GM12865 (cell line): ENCODE data around the gene KIF2A.

ENCODE experiments used
- DNase-seq: peaks from one replicate; pipeline ENCODE4 v3.0.0; 2010; ENCODE audit warnings: low read depth
- H3K4me3 ChIP-seq: 2 replicates; pipeline ENCODE4 v1.5.1; 2011; ENCODE audit warnings: mild to moderate bottlenecking, low read depth, low read length, control low read depth
- CTCF ChIP-seq: IDR thresholded peaks from 2 replicates; pipeline ENCODE4 v1.5.1; 2011; ENCODE audit warnings: low read length, control low read depth, low read depth, inconsistent platforms; ENCODE audit not compliant: insufficient read depth; ENCODE audit errors: missing control alignments

KIF2A gene

GRCh38 chr5:62431735-62432620, 126.0 kb downstream of the KIF2A start:
- no peak for TF ChIP-seq CTCF
- no peak overlapping the region for H3K4me3 ChIP-seq
- DNase-seq = no peak

- H3K4me3 ChIP-seq = no peak overlapping the region
- no peak for TF ChIP-seq CTCF
- no peak for DNase-seq
Measured at GRCh38 chr5:62432621-62433064, 126.6 kb downstream of the KIF2A start.
